ENCODE data around the gene GOLT1A.

- no peak for TF ChIP-seq EP300 (IDR thresholded peaks at IDR 0.05)
- TF ChIP-seq CTCF (IDR thresholded peaks at IDR 0.05), result no peak
- TF ChIP-seq POLR2AphosphoS5 (IDR thresholded peaks at IDR 0.05), result no peak
- TF ChIP-seq POLR2A (IDR thresholded peaks at IDR 0.05), result no peak
These were observed 1.1 kb downstream of the GOLT1A start for GRCh38 chr1:204212715-204213114.
